Stimulated activated CD8-positive, alpha-beta memory T cell treated with anti-CD3 and anti-CD28 coated beads, Interleukin-4, amount 100 ng/mL, for 4 hours (primary cell): Measurements from ENCODE around the gene PIAS4.

Source experiments
- DNase-seq, 2 donors: peaks; one replicate each; pipeline ENCODE4 v3.0.0-alpha.2; 2020; ENCODE audit warnings: low read depth in 2 of 2, low spot score in 1 of 2

PIAS4 gene

DNA sequence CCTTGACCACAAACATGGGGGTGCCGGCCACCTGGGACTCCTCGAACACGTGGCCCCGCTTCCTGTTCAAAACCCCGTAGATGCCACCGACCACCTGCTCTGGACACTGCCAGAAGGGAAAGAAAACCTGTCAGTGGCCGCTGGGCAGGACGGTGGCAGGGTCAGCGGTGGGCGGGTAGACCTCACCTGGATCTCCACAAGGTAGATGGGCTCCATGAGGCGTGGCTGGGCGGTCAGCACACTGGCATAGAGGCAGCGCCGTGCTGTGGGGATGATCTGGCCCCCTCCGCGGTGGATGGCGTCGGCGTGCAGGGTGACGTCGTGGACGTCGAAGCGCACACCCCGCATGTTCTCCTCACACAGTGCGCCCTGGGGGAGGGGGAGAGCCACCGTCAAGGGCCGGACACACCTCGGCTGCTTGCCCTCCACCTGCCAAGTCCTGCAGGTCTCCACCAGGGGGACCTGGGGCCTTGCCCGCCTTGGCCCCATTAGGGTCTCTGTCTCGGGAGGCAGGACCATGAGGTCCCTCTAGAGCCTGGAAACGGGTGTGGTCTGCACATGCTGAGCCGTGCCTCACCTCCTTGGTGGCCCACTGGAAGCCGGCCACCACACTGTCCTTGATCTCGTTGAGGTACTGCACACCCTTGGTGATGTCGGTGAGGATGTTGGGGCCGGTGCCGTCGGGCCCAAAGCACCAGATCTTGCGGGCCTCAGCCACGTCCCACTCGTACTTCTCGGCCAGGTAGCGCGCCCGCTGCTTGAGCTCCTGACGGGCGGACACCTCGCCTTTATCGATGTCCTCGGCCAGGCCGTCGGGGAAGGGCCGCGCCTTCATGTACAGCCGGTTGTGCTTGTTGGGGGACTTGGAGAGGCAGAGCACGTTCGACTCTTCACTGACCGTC is 30.0 kb upstream of the PIAS4 start:
- DNase-seq: no peak

GRCh38 chr19:3978145-3978544 is 29.4 kb upstream of the PIAS4 start:
- DNase-seq: no peak

GRCh38 chr19:3979289-3979673 is 28.3 kb upstream of the PIAS4 start:
- DNase-seq: no peak

- no peak for DNase-seq
These were observed 27.7 kb upstream of the PIAS4 start for GRCh38 chr19:3979674-3980352.

- no peak for DNase-seq
These were observed 26.9 kb upstream of the PIAS4 start for GRCh38 chr19:3980353-3981251.

- no peak for DNase-seq
These were observed 26.2 kb upstream of the PIAS4 start for GRCh38 chr19:3981373-3981735.

DNA sequence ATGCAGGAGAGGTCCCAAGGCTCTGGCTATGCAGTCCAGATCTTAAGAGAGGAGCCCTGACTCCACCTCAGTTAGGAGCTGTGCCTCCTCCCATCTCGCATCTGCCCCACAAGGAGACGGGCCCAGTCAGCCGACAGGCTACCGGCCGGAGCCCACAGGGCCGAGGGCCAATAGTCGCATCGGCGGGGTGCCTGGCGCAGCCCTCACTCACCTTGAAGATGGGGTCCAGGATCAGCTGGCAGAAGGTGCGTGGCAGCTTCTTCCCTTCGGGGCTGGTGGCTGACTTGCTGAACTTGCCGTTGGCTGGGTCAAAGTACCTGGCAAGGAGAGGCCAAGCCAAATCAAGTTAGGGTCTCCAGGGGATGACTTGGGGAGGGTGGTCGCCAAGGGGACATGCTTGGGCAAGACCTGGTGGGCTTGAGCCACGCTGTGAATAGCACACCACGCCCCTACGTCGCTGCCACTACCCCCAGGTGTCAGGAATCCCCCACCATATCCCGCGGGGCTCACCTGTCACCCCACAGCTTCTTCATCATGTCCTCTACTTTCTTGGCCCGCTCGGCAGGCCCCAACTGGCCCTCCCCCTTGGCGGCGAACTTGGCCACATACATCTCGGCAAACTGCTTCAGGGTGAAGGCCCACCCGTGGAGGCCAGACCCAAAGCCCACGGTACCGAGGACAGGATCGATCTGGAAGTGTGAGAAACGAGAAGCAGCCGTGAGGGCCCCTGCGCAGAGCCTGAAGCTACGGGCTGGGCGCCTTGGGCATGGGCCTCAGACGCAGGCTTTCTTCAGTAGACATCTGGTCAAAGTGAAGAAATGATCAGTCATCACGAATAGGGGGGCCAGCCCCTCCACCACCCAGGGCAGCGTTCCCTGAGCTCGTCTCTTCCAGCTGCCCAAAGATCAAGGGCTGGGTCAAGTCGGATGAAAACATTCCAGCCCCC is 25.5 kb upstream of the PIAS4 start:
- no peak for DNase-seq

GRCh38 chr19:3982701-3983541 is 24.6 kb upstream of the PIAS4 start:
- DNase-seq: no peak

GRCh38 chr19:3983542-3983914 is 24.0 kb upstream of the PIAS4 start:
- DNase-seq: no peak

DNA sequence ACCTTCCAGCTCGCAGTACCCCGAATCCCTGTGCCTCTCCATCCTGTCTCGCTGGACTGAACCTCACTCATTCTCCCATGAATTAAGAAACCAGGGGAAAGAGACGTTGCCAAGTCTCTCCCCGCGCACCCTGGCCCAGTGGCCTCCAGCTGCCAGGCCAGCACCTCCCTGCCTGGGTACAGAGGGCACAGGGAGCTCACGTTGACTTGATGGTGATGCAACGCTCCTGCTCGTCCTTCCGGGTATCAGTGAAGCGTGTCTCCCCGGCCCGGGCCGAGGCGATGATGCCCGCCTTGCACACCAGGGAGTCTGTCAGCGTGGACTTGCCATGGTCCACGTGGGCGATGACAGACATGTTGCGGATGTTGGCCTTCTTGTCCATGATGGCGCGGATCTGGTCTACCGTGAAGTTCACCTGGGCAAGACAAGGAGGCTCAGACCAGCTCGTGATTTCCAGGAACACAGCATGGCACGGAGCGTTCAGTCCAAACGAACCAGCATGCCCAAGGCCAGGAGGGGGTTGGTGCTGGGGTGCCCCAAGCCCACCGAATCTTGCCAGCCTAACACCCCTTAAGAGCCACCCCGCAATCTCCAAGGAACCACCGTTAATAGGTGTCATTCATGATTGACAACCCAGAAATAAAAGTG is 23.5 kb upstream of the PIAS4 start:
- no peak for DNase-seq

- DNase-seq: no peak
These were observed 23.0 kb upstream of the PIAS4 start for GRCh38 chr19:3984584-3984907.

- peak; percentile 78 to 83 for DNase-seq
These were observed 22.5 kb upstream of the PIAS4 start, which contains the start of gene EEF2 for GRCh38 chr19:3984908-3985642. EEF2 (minus strand) TSS chr19:3985463; CDS start chr19:3985380, 83 bp downstream.

GRCh38 chr19:3985643-3986259 is 21.8 kb upstream of the PIAS4 start:
- no peak for DNase-seq

GRCh38 chr19:3986260-3987041 is 21.1 kb upstream of the PIAS4 start:
- DNase-seq: no peak

- DNase-seq: peak; percentile 75 to 78
These were observed 19.7 kb upstream of the PIAS4 start for GRCh38 chr19:3987619-3988371.

DNA sequence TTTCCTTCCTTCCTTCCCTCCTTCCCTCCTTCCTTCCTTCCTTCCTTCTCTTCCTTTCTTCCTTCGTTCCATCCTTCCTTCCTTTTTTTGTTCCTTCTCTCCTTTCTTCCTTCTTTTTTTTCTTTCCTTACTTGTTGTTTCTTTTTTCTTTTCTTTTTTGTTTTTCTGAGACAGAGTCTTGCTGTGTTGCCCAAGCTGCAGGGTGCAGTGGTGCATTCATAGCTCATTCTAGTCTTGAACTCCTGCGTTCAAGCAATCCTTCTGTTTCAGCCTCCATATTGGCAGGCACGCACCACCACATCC is 16.8 kb upstream of the PIAS4 start:
- DNase-seq: no peak

- DNase-seq: no peak
These were observed 11.9 kb upstream of the PIAS4 start for GRCh38 chr19:3995607-3996006.
